HTERT RPE-1 (cell line): Measurements from ENCODE around the gene SSTR5.
"Not testable (repeated sequence)": the region's sequence is repeated elsewhere in the genome, so short reads cannot be mapped to it uniquely, and the experiment has no call there.

ENCODE experiments used
- in situ Hi-C: fragments of 300-500 bp; cut with MboI; formaldehyde crosslinking; loops from 4 replicates; pipeline ENCODE4 v1.14.3; 2020; ENCODE audit warnings: low sequenced_read_pairs

The SSTR5 gene

DNA sequence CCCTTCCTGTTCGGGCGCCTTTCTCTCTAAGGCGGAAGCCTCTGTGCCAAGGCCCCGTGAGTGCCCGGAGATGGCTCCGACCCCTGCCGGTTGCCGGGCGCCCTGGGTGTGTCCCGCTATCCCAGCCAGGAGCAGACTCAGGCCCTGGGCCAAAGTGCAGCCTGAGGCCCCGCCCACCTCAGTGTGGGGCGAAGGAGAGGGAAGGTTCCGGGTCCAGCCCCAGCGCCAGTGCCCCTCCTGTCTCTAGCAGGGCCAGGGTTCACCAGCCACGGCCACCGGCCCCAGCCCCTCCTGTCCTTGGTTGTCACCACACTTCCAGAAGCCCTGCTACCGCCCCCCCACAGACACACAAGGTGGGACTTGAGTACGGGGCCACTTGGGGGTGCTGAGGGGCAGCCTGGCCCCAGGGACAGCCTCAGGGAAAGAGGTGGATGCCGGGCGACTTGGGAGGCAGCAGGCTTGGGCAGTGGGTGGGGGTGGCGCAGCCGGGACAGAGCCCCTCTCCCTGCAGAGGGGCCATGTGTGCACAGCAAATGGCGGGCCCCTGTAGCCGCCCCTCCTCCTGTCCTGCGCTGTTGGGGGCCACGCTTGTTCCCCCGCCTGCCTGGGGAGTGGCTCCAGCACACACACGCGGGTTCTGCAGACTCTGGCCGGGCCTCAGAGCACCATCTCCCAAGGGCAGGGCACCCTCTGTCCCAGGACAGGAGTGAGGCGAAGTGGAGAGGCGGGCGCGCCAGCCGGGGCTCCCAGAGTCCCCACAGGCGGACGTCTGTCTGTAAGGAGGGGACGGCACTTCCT, 17.5 kb downstream of the SSTR5 start:
- in situ Hi-C loops = no loop called here

DNA sequence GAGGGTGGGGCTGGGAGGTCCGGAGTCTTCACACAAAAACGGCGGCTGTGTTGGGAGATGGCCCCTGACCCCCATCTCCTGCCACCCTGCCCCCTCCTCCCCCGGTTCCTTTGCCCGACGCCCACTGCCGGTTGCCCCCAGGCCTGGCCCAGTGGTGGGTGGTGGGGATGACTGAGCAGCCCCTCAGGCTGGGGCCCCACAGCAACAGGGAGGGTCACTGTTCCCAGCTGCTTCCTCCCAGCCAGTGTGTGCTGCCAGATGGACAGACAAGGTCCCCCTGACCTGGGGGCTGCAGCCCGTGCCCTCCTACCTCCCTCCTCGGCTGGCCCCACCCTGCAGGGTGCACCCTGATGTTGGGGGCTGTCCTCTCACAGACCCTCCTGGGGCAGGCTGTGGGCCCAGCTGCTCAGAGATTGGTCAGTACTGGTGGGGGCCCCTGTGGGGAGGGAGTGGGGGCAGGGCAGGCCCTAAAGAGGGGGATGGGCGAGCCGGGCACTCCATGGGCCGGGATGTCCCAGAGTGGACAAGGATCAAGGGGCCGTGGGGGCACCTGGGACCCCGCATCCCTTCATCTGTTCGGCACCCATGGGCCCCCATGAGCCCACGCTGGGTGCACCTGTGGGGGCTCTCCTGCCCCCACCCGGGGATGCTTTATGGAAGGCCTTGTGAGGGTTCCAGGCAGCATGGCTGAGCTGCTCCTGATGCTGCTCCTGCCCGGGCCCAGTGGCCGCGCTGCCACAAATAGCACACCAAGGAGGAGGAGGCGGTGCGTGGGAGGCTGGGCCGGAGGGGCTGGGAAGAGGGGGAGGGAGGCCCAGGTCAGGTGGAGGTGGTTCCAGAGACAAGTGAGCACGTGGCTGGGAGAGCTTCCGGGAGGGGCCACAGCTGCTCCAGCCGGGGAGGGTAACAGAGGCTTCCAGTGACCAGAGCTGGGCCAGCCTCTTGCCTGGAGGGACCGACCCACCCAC, 18.4 kb downstream of the SSTR5 start:
- in situ Hi-C loops = no loop called here

DNA sequence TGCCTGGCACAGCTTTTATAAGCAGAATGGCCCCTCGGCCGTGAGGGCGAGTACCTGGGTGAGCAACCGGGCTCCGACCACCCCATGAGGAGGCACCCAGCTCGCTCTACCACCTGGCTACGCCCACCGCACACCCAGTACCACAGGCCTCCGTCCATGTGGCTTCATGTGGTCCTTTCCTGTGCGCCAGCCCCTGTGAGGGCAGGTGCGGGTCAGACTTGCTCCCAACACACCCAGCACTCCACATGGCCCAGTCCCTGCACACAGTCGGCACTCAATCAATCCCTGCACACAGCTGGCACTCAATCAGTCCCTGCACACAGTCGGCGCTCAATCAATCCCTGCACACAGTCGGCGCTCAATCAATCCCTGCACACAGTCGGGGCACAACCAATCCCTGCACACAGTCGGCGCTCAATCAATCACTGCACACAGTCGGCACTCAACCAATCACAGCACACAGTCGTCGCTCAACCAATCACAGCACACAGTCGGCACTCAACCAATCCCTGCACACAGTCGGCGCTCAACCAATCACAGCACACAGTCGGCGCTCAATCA, 19.5 kb downstream of the SSTR5 start:
- in situ Hi-C loops = no loop called here

DNA sequence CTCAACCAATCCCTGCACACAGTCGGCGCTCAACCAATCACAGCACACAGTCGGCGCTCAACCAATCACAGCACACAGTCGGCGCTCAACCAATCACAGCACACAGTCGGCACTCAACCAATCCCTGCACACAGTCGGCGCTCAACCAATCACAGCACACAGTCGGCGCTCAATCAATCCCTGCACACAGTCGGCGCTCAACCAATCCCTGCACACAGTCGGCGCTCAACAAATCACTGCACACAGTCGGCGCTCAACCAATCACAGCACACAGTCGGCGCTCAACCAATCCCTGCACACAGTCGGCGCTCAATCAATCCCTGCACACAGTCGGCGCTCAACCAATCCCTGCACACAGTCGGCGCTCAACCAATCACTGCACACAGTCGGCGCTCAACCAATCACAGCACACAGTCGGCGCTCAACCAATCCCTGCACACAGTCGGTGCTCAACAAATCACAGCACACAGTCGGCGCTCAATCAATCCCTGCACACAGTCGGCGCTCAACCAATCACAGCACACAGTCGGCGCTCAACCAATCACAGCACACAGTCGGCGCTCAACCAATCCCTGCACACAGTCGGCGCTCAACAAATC, 20.2 kb downstream of the SSTR5 start:
- in situ Hi-C loops = not testable (repeated sequence)

DNA sequence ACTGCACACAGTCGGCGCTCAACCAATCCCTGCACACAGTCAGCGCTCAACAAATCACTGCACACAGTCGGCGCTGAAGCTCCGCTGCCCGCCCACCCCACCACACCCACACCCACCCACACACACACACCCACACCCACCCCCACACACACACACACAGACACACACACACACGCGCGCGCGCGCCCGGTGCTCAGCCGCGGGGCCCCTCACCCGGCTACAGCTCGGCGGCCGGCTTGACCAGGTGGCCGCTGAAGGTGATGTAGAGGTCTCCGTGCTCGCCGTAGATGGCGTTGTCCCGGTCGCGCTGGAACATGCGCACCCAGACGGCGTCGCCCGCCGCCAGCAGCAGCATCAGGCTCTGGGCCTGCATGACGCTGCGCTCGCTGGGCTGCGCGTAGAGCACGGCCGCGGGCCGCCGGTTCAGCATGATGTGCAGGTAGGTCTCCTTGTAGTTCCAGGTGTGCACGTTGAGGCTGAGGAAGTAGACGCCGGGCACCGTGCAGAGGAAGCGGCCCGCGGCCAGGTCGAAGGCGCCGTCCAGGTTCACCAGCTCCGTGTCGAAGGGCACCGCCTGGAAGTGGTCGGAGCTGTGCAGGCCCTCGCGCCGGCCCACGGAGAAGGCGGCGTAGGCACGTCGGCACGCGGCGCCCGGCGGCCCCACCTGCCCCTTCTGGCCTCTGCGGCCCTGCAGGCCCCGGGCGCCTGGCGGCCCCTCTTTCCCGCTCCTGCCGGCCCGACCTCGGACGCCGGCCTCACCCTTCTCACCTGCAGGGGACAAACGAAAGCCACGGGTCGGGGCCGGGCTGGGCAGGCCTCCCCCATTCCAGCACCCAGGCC, 21.0 kb downstream of the SSTR5 start:
- in situ Hi-C loops = no loop called here

DNA sequence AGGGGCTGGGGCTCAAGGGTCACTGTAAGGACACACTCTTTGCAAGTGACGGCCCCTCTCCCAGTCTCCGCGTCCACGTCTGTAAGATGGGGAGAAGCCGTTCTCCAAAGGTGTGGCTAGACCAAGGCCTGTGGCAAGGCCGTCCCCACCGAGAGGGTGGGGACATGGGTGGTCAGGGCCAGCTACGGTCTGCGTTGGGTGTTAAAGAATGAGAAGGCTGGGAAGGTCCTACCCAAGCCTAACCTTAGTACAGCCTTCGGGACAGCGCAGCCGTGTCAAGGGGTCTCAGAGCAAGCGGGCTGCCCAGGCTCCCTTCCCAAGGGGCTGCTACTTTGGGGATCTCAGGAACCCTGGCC, 21.6 kb downstream of the SSTR5 start:
- in situ Hi-C loops = no loop called here

DNA sequence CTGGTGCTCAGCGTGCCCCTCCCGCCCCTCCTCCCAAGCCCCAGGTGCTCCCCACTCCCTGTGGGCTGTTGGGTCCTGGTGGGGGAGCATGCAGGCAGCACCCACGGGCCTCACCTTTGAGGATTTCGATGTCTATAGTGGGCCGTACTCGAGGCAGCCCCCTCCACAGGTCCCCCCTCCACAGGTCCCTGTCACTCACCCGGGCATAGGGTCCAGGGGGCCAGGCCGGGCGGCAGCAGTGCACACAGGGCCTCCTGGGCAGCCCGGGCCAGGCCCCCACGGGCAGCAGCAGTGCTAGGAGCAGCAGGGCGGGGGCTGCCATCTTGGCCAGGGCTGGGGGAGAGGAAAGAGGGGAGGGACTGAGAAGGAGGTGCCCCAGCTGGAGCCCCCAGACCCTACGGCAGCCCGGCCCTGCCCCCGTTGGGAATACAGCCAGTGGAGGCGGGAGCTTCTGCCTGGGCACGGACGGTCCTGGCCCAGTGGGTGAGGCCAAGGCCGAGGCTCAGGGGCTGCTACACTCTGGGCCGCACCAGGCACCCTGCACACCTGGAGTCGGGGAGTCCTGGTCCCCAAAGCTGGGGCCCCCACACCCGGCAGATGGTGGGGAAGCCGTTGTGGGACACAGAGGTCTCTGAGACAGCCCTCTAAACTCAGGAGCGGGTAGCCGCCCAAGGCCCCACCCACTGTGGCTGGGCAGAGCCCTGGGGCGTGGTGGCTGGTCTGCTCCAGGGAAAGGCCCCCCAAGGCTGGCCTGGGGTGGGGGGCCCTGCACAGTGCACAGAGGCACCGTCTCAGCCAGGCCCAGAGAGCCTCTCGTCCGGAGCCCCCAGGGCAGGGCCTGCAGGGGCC, 22.3 kb downstream of the SSTR5 start:
- in situ Hi-C loops = no loop called here

DNA sequence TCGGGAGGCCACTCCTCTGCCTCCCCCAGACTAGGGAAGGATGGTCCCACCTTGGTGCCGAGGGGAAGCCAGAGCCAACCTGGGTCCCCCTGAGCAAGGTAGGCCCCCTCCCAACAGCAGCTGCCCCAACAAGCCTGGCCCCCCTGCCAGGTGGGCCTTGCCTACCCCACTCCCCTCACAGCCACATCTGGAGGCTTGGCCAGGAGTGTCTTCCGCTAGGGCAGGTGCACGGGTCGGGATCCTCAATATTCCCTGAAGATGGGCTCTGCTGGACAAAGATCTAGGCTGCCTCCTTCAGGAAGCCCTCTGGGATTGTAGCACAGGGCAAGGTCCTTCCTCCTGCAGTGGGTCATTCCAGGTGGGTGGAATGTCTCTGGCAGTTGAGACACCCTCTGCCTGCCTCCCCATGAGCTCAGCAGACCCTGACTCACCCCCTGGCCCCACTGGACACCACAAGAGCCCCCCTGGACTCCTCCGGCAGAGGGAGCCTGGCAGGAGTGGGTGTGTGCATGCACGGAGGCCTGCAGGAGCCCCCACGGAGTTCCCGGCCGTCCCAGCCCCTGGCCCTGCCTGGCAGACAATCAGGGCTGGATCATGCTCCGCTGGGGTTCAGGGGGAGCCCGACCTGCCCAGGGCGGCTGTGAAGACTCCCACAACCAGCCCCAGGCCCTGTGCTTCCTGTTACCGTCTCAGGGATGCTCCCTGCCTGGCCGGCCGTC, 23.1 kb downstream of the SSTR5 start:
- in situ Hi-C loops = no loop called here

DNA sequence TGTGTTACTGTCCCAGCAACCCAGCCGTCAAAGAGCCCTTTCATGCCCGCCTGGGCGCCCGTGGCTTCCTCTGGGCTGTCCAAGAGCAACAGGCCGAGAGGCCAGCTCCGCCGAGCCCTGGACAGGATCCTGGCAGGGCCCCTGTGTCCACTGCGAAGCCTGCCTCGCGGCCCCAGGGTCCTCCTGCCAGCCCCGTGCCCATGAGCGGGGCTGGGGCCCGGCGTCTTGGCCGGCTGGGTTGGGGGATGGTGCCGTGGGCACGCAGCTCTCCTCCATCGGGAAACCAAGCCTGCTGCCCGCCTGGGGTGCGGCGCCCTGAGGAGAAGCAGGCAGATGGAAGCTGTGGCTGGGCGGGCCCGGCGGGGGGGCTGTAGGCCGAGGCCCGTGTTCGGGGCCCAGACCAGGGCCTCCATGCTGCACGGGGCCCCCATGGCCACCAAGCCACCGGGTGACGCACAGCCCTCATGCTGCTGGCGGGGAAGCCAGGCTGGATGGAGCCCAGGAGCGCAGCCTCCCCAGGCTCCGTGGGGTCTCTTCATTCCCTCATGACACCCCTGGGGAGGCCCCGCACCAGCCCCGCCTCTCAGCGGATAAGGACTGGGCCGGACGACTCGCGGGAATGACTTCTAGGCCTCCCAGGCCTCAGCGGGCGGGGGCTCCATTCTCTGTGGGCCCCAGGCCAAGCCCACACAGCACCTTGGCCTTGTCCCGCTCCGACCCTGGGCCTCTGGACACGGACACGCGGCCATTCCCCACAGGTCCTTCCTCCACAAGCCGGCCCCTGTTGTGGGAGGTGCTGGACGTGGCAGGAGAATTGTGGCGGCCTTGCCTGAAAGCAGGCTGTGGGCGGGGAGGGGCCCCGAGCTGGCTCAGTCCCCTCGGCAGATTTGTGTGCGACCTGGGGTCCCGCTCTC, 23.9 kb downstream of the SSTR5 start, which contains the start of gene C1QTNF8:
C1QTNF8 (minus strand) TSS at position 76 of the 914 bp plus-strand sequence. CDS start 1,322 bp downstream, outside the sequence.
- in situ Hi-C loops = no loop called here

DNA sequence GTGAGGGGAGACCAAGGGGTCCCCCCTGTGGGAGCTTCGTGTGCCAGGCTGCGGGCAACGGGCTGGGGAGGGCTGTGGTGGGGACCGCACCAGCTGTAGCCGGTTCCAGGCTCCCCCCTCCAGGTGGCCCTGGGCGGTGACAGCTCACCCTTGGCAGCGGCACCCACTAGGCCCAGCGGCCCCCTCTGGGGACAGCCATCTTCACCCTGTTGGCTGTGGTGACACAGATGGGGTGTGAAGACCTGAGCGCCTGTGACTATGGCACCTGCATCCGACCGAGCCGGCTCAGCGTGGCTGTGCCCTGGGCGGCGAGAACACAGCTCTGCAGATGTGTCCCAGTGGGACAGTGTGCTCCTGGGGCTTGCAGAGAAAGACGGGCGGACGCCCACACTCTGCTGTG, 24.6 kb downstream of the SSTR5 start:
- in situ Hi-C loops = no loop called here

DNA sequence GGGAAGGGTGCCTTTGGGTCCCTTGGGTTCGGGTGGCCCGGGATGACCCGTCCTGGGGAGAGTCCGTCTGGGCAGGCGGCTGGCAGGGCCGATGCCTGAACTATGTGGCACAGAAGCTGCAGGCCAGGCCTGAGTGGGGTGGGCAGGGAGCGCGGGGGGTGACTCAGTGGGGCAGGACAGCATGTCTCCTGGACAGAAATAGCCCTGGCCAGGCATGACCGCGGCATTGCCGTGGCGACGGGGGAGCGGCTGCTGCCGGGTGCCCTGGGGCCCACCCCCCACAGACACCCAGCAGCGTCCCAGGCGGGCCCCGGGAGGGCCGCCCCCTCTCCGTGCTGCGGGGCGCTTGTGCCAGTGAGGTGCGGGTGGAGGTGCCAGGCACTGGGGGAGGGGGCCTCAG, 25.3 kb downstream of the SSTR5 start:
- in situ Hi-C loops = no loop called here

DNA sequence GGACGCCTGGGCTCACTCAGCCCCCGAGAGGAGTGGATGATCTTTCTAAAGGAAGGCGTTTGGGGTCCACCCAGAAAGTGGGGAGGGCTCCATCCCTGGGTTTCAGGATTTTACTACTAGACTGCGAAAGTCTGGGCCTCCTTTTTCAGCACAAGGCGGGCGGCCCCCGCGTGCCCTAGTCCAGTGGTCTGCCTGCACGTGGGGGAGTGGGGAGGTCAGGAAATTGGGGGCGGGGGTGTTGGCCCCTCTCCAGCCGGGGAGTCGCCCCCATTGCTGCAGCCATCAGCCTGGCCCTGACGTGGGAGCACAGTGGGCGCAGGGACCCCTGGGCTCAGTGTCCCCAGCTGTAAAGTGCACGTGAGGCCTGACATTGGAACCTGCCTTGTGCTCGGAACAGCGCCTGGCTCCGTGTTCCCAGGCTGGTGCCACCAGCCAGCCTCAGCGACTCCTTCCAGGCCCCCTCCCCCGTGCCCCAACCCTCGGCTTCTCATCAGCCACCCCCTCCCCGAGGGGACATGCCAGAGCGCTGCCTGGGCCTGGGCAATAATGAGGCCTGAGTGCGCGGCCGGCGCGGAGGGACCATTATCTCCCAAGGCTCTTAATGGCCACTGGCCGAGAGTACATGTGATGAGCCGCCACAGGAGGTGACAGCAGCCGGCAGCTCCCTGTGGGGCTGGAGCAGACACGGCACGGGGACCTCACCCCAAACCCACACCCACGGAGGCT, 25.9 kb downstream of the SSTR5 start:
- in situ Hi-C loops = no loop called here

DNA sequence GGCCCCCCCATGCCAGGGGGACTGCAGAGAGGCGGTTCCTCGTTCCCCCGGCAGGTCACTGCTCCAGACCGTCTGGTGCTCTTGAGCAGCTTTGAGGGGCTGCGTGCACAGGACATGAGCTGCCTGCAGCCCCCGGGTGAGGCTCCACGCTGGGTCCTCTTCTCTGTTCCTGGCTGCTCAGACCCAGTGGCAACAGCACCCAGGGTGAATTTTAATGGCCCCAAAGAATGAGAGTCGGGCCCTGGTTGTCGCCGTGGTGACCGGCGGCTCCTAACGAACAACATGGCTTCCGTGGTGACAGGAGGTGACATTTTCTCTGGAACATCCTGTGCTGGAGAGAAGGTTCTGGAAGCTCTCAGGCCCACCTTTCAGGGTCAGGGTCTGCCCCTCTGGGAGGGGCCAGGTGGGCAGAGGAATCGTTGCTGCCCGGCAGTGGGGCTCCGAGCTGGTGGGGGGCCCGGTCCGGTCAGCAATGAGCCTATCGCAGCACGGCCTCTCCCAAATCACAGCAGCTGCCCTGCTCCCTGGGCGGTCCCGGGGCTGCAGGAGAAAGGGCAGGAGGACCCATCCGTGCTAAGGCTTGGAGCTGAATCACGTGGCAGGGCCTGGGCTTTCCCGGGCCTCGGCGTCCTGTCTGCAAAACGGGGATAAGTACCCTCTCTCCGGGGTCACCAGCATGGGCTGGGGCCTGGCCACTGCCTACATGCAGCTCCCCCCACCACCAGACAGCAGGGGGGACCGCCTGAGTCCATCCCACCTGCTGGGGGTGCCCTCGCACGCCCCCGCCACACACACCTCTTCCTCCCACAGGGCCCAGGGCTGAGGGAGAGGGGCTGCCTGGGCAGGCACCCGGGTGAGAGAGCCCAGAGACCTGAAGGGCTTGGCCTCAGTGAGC, 26.9 kb downstream of the SSTR5 start:
- in situ Hi-C loops = no loop called here

DNA sequence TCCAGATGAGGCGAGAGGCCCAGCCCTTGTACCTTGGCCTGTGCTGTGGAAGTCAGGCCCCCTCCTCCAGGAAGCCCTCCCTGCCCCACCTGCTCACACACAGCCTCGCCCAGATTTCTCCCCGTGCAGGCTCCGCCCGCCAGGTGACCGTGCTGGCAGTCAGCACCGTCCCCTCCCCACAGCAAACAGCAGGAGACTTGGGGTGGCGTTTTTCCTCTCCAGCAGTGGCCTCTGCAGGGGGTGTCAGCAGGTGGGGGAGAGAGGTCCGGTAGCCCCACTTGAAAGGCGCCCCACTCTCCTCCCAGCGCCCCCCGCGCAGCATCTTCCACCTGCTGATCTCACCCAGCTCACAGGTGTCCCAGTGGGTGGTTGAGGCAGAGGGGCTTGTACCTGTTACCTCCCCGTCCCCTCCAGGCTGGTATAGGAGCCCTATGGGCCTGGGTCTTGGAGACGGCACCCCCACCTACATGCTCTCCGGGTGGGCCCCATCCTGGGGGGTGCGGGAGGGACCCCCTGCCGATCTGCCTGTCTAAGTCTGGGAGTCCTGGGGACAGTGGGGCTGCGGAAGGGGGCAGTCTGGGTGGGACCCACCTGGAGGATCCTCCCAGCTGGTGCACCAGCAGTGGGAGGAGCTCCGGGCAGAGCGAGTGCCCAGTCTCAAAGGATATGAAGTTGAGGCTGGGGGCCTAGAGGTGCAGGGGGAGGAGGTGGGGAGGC, 27.7 kb downstream of the SSTR5 start:
- in situ Hi-C loops = no loop called here

DNA sequence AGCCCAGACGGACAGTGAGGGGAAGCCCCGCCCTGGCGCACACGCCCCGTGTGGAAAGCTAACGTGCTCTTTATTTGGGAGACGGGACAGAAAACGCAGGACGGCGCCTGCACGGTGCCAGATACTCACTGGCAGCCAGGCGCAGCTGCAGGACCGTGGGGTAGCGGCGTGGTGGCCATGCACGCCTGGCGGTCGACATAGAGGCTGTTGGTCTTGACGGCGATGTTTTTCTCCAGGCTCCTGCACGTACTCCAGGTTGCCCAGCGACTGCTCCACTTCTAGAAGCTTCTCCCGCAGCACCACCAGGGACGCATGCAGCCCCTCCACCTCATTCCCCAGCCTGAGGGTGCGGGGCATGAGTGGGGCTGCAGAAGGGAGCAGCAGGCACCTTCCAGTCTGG, 28.6 kb downstream of the SSTR5 start:
- in situ Hi-C loops = no loop called here
